Ovary (tissue), 3 donors: ENCODE measurements around the gene ZFP82.

Experiments used
- CTCF ChIP-seq, 3 donors: fragments of 450-650 bp in 2 of 3; fragments of 200-600 bp in 1 of 3; IDR thresholded peaks; one replicate each; pipeline versions ENCODE4 v1.5.1 to v1.8.0; 2016 to 2022; ENCODE audit warnings: antibody characterized with exemption in 3 of 3, mild to moderate bottlenecking in 1 of 3
- POLR2A ChIP-seq: fragments of 450-650 bp; IDR thresholded peaks from one replicate; pipeline ENCODE4 v1.6.1; 2017; ENCODE audit warnings: antibody characterized with exemption, mild to moderate bottlenecking, moderate library complexity
- donor health status: DM: no; HTN: no; CAD: no.

GRCh38 chr19:36392916-36393673 lies 25.3 kb downstream of the ZFP82 start:
- no peak for TF ChIP-seq CTCF (IDR thresholded peaks at IDR 0.05)
- TF ChIP-seq POLR2A: no peak
